Measurements from ENCODE around the gene ABI1.

Gene ABI1

GRCh38 chr10:26780106-26780792, 80.5 kb downstream of the ABI1 start:
- Histone ChIP-seq H3K27me3 (replicated peaks) (no peaks in the 10 kb centered on the region), H3K27ac (no peak overlapping the region), H3K4me3 (ENCODE audit: low read depth, low read length) (no peak overlapping the region), H3K36me3 (replicated peaks) (no peaks in the 10 kb centered on the region)
- no peak for DNase-seq
- TF ChIP-seq, protein P1, sequence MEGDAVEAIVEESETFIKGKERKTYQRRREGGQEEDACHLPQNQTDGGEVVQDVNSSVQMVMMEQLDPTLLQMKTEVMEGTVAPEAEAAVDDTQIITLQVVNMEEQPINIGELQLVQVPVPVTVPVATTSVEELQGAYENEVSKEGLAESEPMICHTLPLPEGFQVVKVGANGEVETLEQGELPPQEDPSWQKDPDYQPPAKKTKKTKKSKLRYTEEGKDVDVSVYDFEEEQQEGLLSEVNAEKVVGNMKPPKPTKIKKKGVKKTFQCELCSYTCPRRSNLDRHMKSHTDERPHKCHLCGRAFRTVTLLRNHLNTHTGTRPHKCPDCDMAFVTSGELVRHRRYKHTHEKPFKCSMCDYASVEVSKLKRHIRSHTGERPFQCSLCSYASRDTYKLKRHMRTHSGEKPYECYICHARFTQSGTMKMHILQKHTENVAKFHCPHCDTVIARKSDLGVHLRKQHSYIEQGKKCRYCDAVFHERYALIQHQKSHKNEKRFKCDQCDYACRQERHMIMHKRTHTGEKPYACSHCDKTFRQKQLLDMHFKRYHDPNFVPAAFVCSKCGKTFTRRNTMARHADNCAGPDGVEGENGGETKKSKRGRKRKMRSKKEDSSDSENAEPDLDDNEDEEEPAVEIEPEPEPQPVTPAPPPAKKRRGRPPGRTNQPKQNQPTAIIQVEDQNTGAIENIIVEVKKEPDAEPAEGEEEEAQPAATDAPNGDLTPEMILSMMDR (IDR thresholded peaks at IDR 0.05; ENCODE audit: low read depth, low read length, missing control alignments): no peak
- in situ Hi-C loops (cut with HindIII; ENCODE audit: low pct_ligation_motif_present, low sequenced_read_pairs): no loop called here

DNA sequence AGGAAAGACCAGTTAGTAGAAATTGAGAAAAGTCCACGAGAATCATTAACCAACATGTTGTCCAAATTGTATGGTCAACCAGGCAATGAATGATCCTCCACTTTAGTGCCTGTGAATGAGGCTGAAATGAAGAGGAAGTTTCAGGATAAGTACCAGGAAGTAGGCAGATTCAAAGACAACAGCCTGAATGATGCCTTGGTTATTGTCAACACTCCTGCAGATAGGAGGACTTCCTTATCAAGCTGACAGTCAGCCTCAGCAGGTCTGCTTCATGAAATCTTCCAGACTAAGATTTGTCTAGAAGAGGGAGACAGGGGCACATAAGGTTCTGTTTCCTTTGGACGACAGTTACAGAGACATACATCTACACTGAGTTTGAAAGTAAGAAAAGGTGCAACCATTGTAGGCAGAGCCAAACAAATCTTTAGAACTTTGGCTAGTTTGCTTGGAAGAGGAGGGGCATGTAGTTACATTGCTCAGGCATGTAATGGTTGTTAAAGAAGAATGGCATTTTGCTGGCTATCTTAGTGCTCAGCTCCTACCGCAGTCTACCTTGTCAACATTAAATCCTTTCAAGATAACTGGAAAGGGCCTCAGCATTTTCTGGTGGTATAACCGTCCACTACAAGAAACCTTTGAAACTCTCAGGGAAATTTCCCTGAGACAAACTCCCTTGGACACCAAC, 81.4 kb downstream of the ABI1 start:
- Histone ChIP-seq H3K27me3 (replicated peaks) (no peaks in the 10 kb centered on the region), H3K27ac (no peak overlapping the region), H3K4me3 (ENCODE audit: low read depth, low read length) (no peak overlapping the region), H3K36me3 (replicated peaks) (no peaks in the 10 kb centered on the region)
- no peak for DNase-seq
- in situ Hi-C loops (cut with HindIII; ENCODE audit: low pct_ligation_motif_present, low sequenced_read_pairs): no loop called here
- TF ChIP-seq, protein P1 (IDR thresholded peaks at IDR 0.05; ENCODE audit: low read depth, low read length, missing control alignments): no peak

DNA sequence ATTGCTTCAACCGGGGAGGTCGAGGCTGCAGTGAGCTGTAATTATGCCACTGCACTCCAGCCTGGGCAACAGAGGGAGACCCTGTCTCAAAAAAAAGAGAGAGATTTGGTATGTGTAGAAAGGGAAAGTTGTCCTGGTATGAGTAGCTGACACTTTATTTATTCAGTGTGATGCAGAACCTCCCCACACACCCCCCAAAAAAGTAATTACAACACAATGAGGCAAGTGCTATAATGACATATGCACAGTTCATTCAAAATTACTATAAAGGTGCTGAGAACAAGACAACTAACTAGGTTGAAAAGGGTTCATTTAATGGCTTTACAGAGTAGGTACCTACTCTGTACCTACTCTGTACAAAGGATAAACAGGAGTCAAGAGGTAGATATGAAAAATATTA, 83.1 kb downstream of the ABI1 start:
- no peak overlapping the region for H3K27ac ChIP-seq
- in situ Hi-C loops (cut with HindIII; ENCODE audit: low pct_ligation_motif_present, low sequenced_read_pairs): no loop called here
- H3K36me3 ChIP-seq (replicated peaks): no peaks in the 10 kb centered on the region
- DNase-seq: no peak
- no peaks in the 10 kb centered on the region for H3K27me3 ChIP-seq (replicated peaks)
- H3K4me3 ChIP-seq (ENCODE audit: low read depth, low read length): no peak overlapping the region
- TF ChIP-seq, protein P1 (IDR thresholded peaks at IDR 0.05; ENCODE audit: low read depth, low read length, missing control alignments): no peak

DNA sequence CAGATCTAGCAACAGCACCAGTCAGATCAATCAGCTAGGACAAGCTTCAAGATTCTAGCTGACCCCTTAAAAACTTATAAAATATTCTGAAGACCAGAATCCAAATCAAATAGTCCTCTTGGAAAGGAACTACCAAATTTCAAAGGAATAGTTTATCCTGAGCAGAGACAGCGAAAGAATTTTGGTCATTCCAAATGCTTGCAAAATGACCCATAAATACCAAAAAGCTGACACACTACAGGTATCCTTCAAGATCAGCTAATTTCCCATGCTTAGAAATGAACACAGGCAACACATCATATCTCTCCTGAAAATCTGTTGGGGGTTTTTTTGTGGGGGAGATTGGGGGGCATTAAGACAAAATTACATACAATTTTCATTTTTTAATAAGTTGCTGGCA, 84.5 kb downstream of the ABI1 start:
- no peak for DNase-seq
- Histone ChIP-seq H3K4me3 (ENCODE audit: low read depth, low read length) (no peak overlapping the region), H3K36me3 (replicated peaks) (no peaks in the 10 kb centered on the region), H3K27ac (no peak overlapping the region), H3K27me3 (replicated peaks) (no peaks in the 10 kb centered on the region)
- TF ChIP-seq, protein P1 (IDR thresholded peaks at IDR 0.05; ENCODE audit: low read depth, low read length, missing control alignments): no peak
- in situ Hi-C loops (cut with HindIII; ENCODE audit: low pct_ligation_motif_present, low sequenced_read_pairs): no loop called here

DNA sequence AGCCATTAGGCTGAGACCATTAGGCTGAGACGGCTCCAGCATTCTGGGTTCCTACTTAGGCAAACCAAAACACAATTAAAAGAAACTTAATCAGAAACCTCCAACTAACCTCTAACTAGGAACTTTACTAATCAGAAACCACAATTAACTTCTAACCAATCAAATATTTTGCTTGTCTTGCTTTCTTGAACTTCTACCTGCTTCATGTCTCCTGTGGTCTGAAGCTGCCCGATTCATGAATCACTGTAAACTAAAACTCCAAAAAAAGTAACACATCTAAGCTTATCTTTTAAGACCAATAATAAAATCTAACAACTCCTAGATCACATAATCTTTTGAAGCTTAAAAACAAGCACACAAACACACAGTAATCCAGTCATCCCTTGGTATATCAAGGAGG, 87.1 kb downstream of the ABI1 start:
- DNase-seq: no peak
- H3K4me3 ChIP-seq (ENCODE audit: low read depth, low read length): no peak overlapping the region
- in situ Hi-C loops (cut with HindIII; ENCODE audit: low pct_ligation_motif_present, low sequenced_read_pairs): no loop called here
- no peaks in the 10 kb centered on the region for H3K36me3 ChIP-seq (replicated peaks)
- H3K27ac ChIP-seq: no peak overlapping the region
- no peaks in the 10 kb centered on the region for H3K27me3 ChIP-seq (replicated peaks)
- TF ChIP-seq, protein P1 (IDR thresholded peaks at IDR 0.05; ENCODE audit: low read depth, low read length, missing control alignments): no peak
